ENCODE measurements around the gene ITPA. TPM values are rescaled to one million over a fixed set of nuclear protein-coding genes. Genes with fewer than 3 reads are reported as not detected.

ITPA gene
- total RNA-seq, 2 experiments from 2014 or later, result 44.3 to 44.4 TPM

DNA sequence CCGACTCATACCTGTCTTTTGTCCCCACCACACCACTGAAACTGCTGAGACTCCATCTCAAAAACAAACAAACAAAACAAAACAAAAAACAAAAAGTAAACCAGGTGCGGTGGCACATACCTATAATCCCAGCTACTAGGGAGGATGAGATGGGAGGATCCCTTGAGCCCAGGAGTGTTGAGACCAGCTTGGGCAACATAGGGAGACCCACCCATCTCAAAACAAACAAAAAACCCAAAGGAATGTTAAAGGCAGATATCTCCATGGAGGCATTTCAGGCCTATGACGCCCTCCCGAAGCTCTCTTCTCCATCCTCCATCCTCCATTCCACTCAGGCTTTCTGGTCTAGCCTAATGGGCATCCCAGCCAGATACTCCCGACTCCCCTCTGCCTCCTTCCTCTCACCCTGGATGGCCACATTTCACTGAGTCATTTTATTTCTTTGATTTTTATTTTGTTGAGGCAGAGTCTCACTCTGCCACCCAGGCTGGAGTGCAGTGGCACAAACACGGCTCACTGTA is 32.9 kb downstream of the ITPA start:
- Mint-ChIP-seq H3K36me3 (peaks cover 2% of the 10 kb centered on the region), H3K27me3 (peaks cover 56% of the 10 kb centered on the region), H3K4me1 (peaks cover 10% of the 10 kb centered on the region), H3K27ac (no peak overlapping the region), H3K4me3 (no peak overlapping the region), H3K9me3 (no peaks in the 10 kb centered on the region)
- POLR2A ChIA-PET, result no interaction called here
- ATAC-seq (ENCODE audit: low read depth) (no peak), DNase-seq (no peak)

DNA sequence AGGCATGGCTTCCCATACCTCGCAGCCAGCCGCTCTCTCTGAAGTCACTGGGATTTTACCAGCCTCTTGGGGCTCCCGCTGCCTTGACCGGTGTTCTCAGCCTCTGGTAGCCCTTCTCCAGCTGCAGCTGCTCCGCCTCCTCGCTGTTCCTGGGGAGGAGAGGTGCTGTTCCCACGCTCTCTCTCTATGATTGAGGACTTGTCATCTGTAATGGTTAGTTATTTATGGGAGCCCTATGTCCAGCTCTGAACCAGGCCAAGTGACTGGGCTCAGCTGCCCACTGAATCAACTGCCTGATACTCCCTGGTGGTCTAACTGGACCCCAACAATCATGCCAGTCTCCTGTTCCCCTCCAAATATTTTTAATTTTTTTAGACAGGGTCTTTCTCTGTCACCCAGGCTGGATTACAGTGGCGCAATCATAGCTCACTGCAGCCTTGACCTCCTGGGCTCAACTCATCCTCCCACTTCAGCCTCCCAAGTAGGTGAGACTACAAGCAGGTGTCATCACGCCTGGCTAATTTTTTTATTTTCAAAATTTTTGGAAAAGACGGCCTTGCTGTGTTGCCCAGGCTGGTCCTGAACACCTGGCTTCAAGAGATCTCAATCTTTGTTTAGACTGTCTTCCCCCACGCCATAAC is 34.5 kb downstream of the ITPA start:
- no peak for ATAC-seq (ENCODE audit: low read depth)
- DNase-seq, result no peak
- H3K4me3 Mint-ChIP-seq, result no peak overlapping the region
- peaks cover 12% of the 10 kb centered on the region for H3K4me1 Mint-ChIP-seq
- H3K27me3 Mint-ChIP-seq, result peaks cover 60% of the 10 kb centered on the region
- H3K27ac Mint-ChIP-seq, result no peak overlapping the region
- POLR2A ChIA-PET, result no interaction called here
- no peaks in the 10 kb centered on the region for H3K9me3 Mint-ChIP-seq
- H3K36me3 Mint-ChIP-seq, result peaks cover 2% of the 10 kb centered on the region

DNA sequence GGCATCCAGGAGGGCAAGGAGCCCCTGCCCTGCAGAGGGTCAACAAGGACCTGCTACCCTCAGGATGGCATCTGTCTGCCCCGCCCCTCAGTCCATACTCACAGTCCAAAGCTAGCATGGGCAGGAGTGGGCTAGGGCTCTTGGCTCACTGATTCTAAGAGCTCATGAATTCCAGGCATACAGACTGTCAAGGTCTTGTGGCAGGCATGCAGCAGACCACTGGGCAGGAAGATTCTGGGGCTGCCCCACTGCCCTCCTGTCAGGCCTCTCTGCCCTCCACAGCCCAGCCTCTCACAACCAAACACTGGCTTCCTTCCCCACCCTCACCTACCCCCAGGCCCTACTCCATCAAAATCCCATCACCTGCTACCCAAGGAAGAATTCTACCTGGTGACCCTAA is 35.3 kb downstream of the ITPA start:
- Mint-ChIP-seq H3K4me3 (no peak overlapping the region), H3K9me3 (no peaks in the 10 kb centered on the region), H3K4me1 (peaks cover 10% of the 10 kb centered on the region), H3K36me3 (peaks cover 2% of the 10 kb centered on the region), H3K27me3 (peaks cover 58% of the 10 kb centered on the region), H3K27ac (no peak overlapping the region)
- POLR2A ChIA-PET, result no interaction called here
- ATAC-seq (ENCODE audit: low read depth) (no peak), DNase-seq (no peak)

DNA sequence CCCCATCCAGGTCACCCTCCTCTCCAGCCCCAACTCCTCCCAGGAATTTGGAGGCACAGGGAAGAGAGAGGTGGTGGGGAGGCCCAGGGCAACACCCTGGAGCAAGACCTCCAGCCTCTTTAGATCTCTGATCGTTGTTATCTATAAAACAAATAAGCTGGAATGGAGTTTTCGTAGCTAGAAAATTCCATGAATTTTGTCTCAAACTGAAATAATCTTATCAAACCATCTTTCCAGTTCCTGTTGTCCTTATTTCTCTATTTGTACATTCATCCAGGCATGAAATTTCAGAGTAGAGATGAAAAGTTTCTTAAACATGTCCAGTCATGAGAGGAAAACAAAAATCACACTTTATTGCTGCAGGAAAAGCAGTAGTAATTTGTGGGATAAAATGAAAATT is 35.9 kb downstream of the ITPA start:
- peaks cover 57% of the 10 kb centered on the region for H3K27me3 Mint-ChIP-seq
- H3K4me1 Mint-ChIP-seq, result peaks cover 5% of the 10 kb centered on the region
- POLR2A ChIA-PET, result interaction anchor here (0.7 to 0.8 kb wide), 2 partner anchors 59 to 421 kb away, joined by 3 to 5 read pairs; no protein-coding TSS in a partner anchor
- H3K9me3 Mint-ChIP-seq, result no peaks in the 10 kb centered on the region
- ATAC-seq (ENCODE audit: low read depth) (no peak), DNase-seq (no peak)
- no peak overlapping the region for H3K4me3 Mint-ChIP-seq
- H3K36me3 Mint-ChIP-seq, result peaks cover 2% of the 10 kb centered on the region
- H3K27ac Mint-ChIP-seq, result no peak overlapping the region

DNA sequence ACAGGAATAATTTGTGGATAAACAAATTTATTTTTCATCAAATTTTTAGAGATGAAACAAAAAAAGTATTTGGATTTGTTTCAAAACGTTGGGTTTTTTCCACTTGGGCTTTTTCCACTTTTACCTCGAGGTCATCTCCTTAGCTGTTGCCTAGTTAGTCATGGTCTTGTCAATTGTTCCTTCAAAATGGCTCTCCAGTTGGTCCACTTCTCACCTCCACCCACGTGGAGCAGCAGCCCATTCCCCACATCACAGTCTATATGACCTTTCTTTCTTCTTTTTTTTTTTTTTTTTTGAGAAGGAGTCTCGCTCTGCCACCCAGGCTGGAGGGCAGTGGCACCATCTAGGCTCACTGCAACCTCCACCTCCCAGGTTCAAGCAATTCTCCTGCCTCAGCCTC is 36.4 kb downstream of the ITPA start:
- Mint-ChIP-seq H3K9me3 (no peaks in the 10 kb centered on the region), H3K27ac (no peak overlapping the region), H3K27me3 (peaks cover 57% of the 10 kb centered on the region), H3K4me3 (no peak overlapping the region), H3K4me1 (peaks cover 3% of the 10 kb centered on the region), H3K36me3 (peaks cover 2% of the 10 kb centered on the region)
- POLR2A ChIA-PET, result interaction anchor here (0.6 to 0.8 kb wide), 3 partner anchors 59 to 420 kb away, joined by 3 to 5 read pairs (median 3); no protein-coding TSS in a partner anchor
- DNase-seq (no peak), ATAC-seq (ENCODE audit: low read depth) (no peak)

GRCh38 chr20:3246682-3247081 is 37.4 kb downstream of the ITPA start:
- H3K36me3 Mint-ChIP-seq, result no peaks in the 10 kb centered on the region
- no peak overlapping the region for H3K4me3 Mint-ChIP-seq
- DNase-seq (no peak), ATAC-seq (ENCODE audit: low read depth) (no peak)
- no peaks in the 10 kb centered on the region for H3K9me3 Mint-ChIP-seq
- POLR2A ChIA-PET, result interaction anchor here (0.7 kb wide), 2 partner anchors 25 to 58 kb away, joined by 5 read pairs; no protein-coding TSS in a partner anchor
- H3K4me1 Mint-ChIP-seq, result peaks cover 3% of the 10 kb centered on the region
- peaks cover 49% of the 10 kb centered on the region for H3K27me3 Mint-ChIP-seq
- no peak overlapping the region for H3K27ac Mint-ChIP-seq

- Mint-ChIP-seq H3K4me3 (no peak overlapping the region), H3K27me3 (peaks cover 44% of the 10 kb centered on the region)
- POLR2A ChIA-PET, result interaction anchor here (1.7 kb wide), 1 partner anchor 9 kb away, joined by 9 read pairs; the partner anchor contains the start of gene SLC4A11
Measured at GRCh38 chr20:3247638-3248037, 38.3 kb downstream of the ITPA start.

DNA sequence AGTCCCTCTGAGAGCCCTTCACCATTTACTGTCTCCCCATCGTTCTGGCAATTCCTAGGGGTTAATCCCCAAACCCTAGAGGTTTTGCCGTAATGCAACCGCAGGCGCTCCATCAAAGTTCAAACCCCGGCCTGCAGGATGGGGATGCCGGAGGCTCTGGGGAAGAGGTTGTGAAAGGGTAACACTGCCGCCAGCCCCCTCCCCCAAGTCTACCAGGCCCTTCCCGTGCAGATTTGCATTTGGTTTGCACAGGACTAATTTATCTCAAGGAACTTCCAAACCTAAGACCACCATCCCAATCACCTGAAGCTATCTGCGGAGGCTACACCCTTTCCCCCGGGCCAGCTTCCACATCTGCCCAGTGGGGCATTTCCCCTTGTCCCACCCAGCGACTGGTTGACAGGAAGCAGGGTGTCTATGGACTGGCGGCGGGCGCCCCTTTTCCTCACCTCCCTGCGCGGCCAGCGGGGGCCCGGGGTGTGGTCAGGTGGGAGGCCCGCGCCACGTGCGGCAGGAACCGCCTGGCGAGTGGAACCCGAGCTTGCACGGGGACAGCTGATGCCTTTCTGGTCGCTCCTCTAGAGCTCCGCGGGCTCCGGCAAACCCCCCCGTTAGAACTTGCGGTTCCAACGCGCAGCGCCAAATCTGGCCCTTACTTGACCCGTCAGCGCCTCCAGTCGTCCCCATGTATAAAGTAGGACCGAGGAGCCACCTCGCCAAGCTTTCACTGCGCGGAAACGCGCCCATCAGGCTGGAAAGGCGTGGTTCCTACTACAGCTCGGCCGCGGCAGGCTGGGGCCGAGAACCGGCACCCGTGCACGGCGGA is 39.1 kb downstream of the ITPA start:
- Mint-ChIP-seq H3K27me3 (peaks cover 41% of the 10 kb centered on the region), H3K36me3 (no peaks in the 10 kb centered on the region), H3K4me3 (peak overlapping the region; percentile 54), H3K9me3 (no peaks in the 10 kb centered on the region), H3K4me1 (peaks cover 3% of the 10 kb centered on the region), H3K27ac (no peak overlapping the region)
- peak; percentile 65 for ATAC-seq (ENCODE audit: low read depth)
- DNase-seq, result peak; percentile 48
- POLR2A ChIA-PET, result interaction anchor here (1.2 to 1.7 kb wide), 2 partner anchors 9 to 91 kb away, joined by 3 to 9 read pairs; partner anchors contain the start of gene SLC4A11

More at GRCh38 chr20:3247638-3248037, 38.3 kb downstream of the ITPA start:
- H3K27ac Mint-ChIP-seq, result no peak overlapping the region
- DNase-seq (no peak), ATAC-seq (ENCODE audit: low read depth) (no peak)
- no peaks in the 10 kb centered on the region for H3K9me3 Mint-ChIP-seq
- H3K36me3 Mint-ChIP-seq, result no peaks in the 10 kb centered on the region
- H3K4me1 Mint-ChIP-seq, result peaks cover 3% of the 10 kb centered on the region

GRCh38 chr20:3248993-3249347 is 39.7 kb downstream of the ITPA start:
- DNase-seq, result no peak
- H3K4me1 Mint-ChIP-seq, result peaks cover 3% of the 10 kb centered on the region
- H3K9me3 Mint-ChIP-seq, result no peaks in the 10 kb centered on the region
- no peak overlapping the region for H3K27ac Mint-ChIP-seq
- H3K36me3 Mint-ChIP-seq, result no peaks in the 10 kb centered on the region
- peak; percentile 26 for ATAC-seq (ENCODE audit: low read depth)
- H3K4me3 Mint-ChIP-seq, result peak overlapping the region; percentile 54
- POLR2A ChIA-PET, result interaction anchor here (1.2 to 1.7 kb wide), 2 partner anchors 10 to 92 kb away, joined by 3 to 9 read pairs; partner anchors contain the start of gene SLC4A11
- peaks cover 41% of the 10 kb centered on the region for H3K27me3 Mint-ChIP-seq

GRCh38 chr20:3250091-3250504 is 40.8 kb downstream of the ITPA start:
- Mint-ChIP-seq H3K4me3 (no peak overlapping the region), H3K4me1 (peaks cover 2% of the 10 kb centered on the region), H3K36me3 (no peaks in the 10 kb centered on the region), H3K27ac (no peak overlapping the region), H3K27me3 (peaks cover 35% of the 10 kb centered on the region), H3K9me3 (no peaks in the 10 kb centered on the region)
- DNase-seq, result no peak
- ATAC-seq (ENCODE audit: low read depth), result no peak
- POLR2A ChIA-PET, result no interaction called here

GRCh38 chr20:3251806-3252205 is 42.5 kb downstream of the ITPA start:
- ATAC-seq (ENCODE audit: low read depth), result no peak
- Mint-ChIP-seq H3K27ac (no peak overlapping the region), H3K36me3 (no peaks in the 10 kb centered on the region), H3K4me1 (peaks cover 2% of the 10 kb centered on the region), H3K9me3 (no peaks in the 10 kb centered on the region), H3K27me3 (peaks cover 27% of the 10 kb centered on the region), H3K4me3 (no peak overlapping the region)
- DNase-seq, result no peak
- POLR2A ChIA-PET, result no interaction called here

DNA sequence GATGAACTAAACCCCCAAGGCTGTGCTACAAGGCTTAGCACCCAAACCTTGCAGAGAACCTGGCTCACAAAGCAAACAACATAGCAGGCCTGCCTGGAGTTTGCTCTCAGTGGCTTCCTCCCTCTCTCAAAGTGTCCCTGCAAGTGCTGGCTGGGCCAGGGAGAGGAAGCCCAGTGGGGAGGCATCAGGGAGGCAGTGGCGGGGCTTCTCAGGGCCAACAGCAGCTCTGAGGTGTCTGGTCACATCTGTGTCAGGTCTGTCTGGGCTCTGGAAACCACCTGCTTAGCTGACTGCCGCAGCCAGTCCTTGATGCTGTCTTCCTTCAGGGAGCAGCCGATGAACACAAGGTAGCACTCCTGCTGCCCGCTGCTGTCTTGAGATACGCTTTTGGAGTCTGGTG is 46.4 kb downstream of the ITPA start:
- ATAC-seq (ENCODE audit: low read depth), result no peak
- no peak overlapping the region for H3K4me3 Mint-ChIP-seq
- H3K27ac Mint-ChIP-seq, result no peak overlapping the region
- H3K9me3 Mint-ChIP-seq, result no peaks in the 10 kb centered on the region
- no peaks in the 10 kb centered on the region for H3K36me3 Mint-ChIP-seq
- peaks cover 2% of the 10 kb centered on the region for H3K27me3 Mint-ChIP-seq
- no peak for DNase-seq
- POLR2A ChIA-PET, result no interaction called here
- H3K4me1 Mint-ChIP-seq, result no peaks in the 10 kb centered on the region

DNA sequence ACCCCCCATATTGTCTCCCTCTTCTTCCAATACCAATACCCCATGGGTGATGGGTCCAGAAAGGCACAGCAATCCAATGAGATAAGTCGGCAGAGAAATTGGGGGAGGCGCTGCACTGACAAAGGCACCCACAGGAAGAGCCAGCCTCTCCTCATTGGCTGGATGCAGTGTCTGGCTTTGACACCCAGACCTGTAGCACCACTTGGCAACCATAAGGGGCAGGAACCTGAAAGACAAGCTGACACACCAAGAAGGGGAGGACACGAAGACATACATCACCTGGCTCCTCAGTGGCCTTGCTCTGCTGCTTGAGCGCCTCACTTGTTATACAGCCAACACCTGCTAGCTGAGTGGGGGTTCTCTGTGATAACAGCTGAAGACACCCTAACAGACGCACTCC is 49.1 kb downstream of the ITPA start:
- peaks cover 6% of the 10 kb centered on the region for H3K36me3 Mint-ChIP-seq
- no peak overlapping the region for H3K4me3 Mint-ChIP-seq
- DNase-seq, result no peak
- no peaks in the 10 kb centered on the region for H3K27me3 Mint-ChIP-seq
- no peak overlapping the region for H3K27ac Mint-ChIP-seq
- no peak for ATAC-seq (ENCODE audit: low read depth)
- POLR2A ChIA-PET, result no interaction called here
- peaks cover 2% of the 10 kb centered on the region for H3K4me1 Mint-ChIP-seq
- H3K9me3 Mint-ChIP-seq, result peaks cover 2% of the 10 kb centered on the region

Data from activated naive CD8-positive, alpha-beta T cell treated with anti-CD3 and anti-CD28 coated beads, Interleukin-2, amount 10 ng/mL, durations not matched to agents 7 days and 5 days (primary cell).